Thyroid gland (tissue), 4 donors: ENCODE results near the gene MCM5.

ENCODE experiments used
- POLR2A ChIP-seq, 2 donors: fragments of 450-650 bp; IDR thresholded peaks; one replicate each; pipeline ENCODE4 v1.6.1; 2017; ENCODE audit warnings: antibody characterized with exemption in 2 of 2, mild to moderate bottlenecking in 2 of 2, moderate library complexity in 1 of 2
- TF ChIP-seq, protein P1 (sequence below), 6 experiments: fragments of 200-600 bp in 3 of 6; fragments of 450-650 bp in 3 of 6; sonication (generic) in 3 of 6; IDR thresholded peaks; one replicate each; pipeline ENCODE4 v1.5.1; 2016 to 2019; ENCODE audit warnings: antibody characterized with exemption in 6 of 6, mild to moderate bottlenecking in 2 of 6, inconsistent platforms in 1 of 6, moderate library complexity in 1 of 6

GRCh38 chr22:35380537-35381423, 19.2 kb upstream of the MCM5 start, which contains the start of gene HMOX1:
- TF ChIP-seq POLR2A (IDR thresholded peaks at IDR 0.05): peak in 1 of 2 donors; percentile 84
- TF ChIP-seq, protein P1, sequence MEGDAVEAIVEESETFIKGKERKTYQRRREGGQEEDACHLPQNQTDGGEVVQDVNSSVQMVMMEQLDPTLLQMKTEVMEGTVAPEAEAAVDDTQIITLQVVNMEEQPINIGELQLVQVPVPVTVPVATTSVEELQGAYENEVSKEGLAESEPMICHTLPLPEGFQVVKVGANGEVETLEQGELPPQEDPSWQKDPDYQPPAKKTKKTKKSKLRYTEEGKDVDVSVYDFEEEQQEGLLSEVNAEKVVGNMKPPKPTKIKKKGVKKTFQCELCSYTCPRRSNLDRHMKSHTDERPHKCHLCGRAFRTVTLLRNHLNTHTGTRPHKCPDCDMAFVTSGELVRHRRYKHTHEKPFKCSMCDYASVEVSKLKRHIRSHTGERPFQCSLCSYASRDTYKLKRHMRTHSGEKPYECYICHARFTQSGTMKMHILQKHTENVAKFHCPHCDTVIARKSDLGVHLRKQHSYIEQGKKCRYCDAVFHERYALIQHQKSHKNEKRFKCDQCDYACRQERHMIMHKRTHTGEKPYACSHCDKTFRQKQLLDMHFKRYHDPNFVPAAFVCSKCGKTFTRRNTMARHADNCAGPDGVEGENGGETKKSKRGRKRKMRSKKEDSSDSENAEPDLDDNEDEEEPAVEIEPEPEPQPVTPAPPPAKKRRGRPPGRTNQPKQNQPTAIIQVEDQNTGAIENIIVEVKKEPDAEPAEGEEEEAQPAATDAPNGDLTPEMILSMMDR (IDR thresholded peaks at IDR 0.05): peak in 1 of 6 experiments; percentile 13
